T-cell (primary cell): ENCODE results near the gene GIGYF1. TPM values are rescaled to one million over a fixed set of nuclear protein-coding genes. Genes with fewer than 3 reads are reported as not detected.
A peak's percentile ranks its signal among the peaks of the same experiment; 100 is the strongest.

Source experiments
- ATAC-seq, 4 experiments: fragments of 200-7000 bp in 3 of 4; fragments of 150-1000 bp in 1 of 4; cut with Tn5 transposase; replicated peaks in 1 of 4; 1 replicate in 3 of 4; 2 replicates in 1 of 4; pipeline ENCODE4 v1.10.0; 2021; ENCODE audit warnings: moderate library complexity in 3 of 4, mild to moderate bottlenecking in 2 of 4, moderate number of reproducible peaks in 1 of 4
- CTCF ChIA-PET, 2 donors: fragments of 300-600 bp; sonication (Branson Sonifier 250); formaldehyde crosslinking; loops; one replicate each; lab custom pipeline; 2022; ENCODE audit warnings: antibody characterized with exemption in 2 of 2; lab: Charles Lee
- POLR2A ChIA-PET, 2 donors: fragments of 300-600 bp; sonication (Branson Sonifier 250); formaldehyde crosslinking; loops; one replicate each; lab custom pipeline; 2022; ENCODE audit warnings: antibody characterized with exemption in 2 of 2; lab: Charles Lee
- DNase-seq, 35 experiments: peaks; one replicate each; pipeline versions ENCODE4 v3.0.0 to v3.0.0-alpha.2; 2013 to 2023
- H3K27ac ChIP-seq: one replicate; pipeline ENCODE4 v1.5.1; 2013; ENCODE audit warnings: low read length
- H3K27me3 ChIP-seq, 2 experiments: replicated peaks in 1 of 2; 1 replicate in 1 of 2; 2 replicates in 1 of 2; pipeline versions ENCODE4 v1.6.1 to v1.7.0; 2013; ENCODE audit warnings: low read length in 1 of 2, mixed read lengths in 1 of 2; ENCODE audit not compliant: control insufficient read depth in 2 of 2, insufficient read depth in 2 of 2; ENCODE audit errors: extremely low read depth in 1 of 2
- H3K36me3 ChIP-seq, 2 donors: 1 replicate in 1 of 2; 2 replicates in 1 of 2; pipeline versions ENCODE4 v1.6.1 to v1.7.0; 2013; ENCODE audit warnings: low read length in 1 of 2; ENCODE audit not compliant: control insufficient read depth in 2 of 2, insufficient read depth in 1 of 2; ENCODE audit errors: extremely low read depth in 1 of 2
- H3K4me1 ChIP-seq, 2 experiments: 1 replicate in 1 of 2; 2 replicates in 1 of 2; pipeline versions ENCODE4 v1.6.1 to v1.7.0; 2013; ENCODE audit warnings: low read length in 2 of 2, mixed read lengths in 1 of 2; ENCODE audit not compliant: insufficient read depth in 2 of 2, control insufficient read depth in 1 of 2; ENCODE audit errors: extremely low read depth in 1 of 2
- H3K4me3 ChIP-seq, 2 donors: 1 replicate in 1 of 2; 2 replicates in 1 of 2; pipeline versions ENCODE4 v1.5.1 to v1.7.0; 2013; ENCODE audit warnings: mild to moderate bottlenecking in 2 of 2, low read length in 1 of 2, moderate library complexity in 1 of 2; ENCODE audit not compliant: control insufficient read depth in 1 of 2; ENCODE audit errors: extremely low read depth in 1 of 2
- H3K9me3 ChIP-seq: 2 replicates; pipeline ENCODE4 v1.7.0; 2013
- H3K27ac Mint-ChIP-seq, 2 donors: one replicate each; pipeline ENCODE4 v1.8.0; 2020 to 2021; ENCODE audit warnings: mild to moderate bottlenecking in 2 of 2, mixed read lengths in 2 of 2
- H3K27me3 Mint-ChIP-seq, 2 donors: one replicate each; pipeline ENCODE4 v1.8.0; 2021 to 2022; ENCODE audit warnings: mixed read lengths in 2 of 2
- H3K36me3 Mint-ChIP-seq: one replicate; pipeline ENCODE4 v1.8.0; 2021; ENCODE audit warnings: mixed read lengths
- H3K4me1 Mint-ChIP-seq, 3 donors: one replicate each; pipeline ENCODE4 v1.8.0; 2020 to 2022; ENCODE audit warnings: mixed read lengths in 3 of 3, mild to moderate bottlenecking in 1 of 3
- H3K4me3 Mint-ChIP-seq, 3 donors: one replicate each; pipeline ENCODE4 v1.8.0; 2020 to 2022; ENCODE audit warnings: mild to moderate bottlenecking in 3 of 3, mixed read lengths in 3 of 3, moderate library complexity in 3 of 3
- H3K9me3 Mint-ChIP-seq, 3 donors: one replicate each; pipeline ENCODE4 v1.8.0; 2020 to 2022; ENCODE audit warnings: mixed read lengths in 3 of 3
- WGBS: methylation state at CpG from one replicate; pipeline ENCODE4 v1.1.5; 2013; ENCODE audit warnings: missing lambda C conversion rate; ENCODE audit not compliant: insufficient coverage; 5-methylcytosine and 5-hydroxymethylcytosine counted together
- total RNA-seq, 35 experiments: library from RNA in 6 of 35; stranded (reverse) in 6 of 35; fragments of 120-200 nt in 1 of 35; gene quantifications; one replicate each; pipeline versions ENCODE4 v1.2.1 to v1.2.4 and lab custom pipeline; 2013 to 2026

GIGYF1 gene
- total RNA-seq, 5 donors from 2014 or later (not counting 1 experiment from before 2014, with no cell fraction given) = 87.7 to 161 (median 124) TPM

DNA sequence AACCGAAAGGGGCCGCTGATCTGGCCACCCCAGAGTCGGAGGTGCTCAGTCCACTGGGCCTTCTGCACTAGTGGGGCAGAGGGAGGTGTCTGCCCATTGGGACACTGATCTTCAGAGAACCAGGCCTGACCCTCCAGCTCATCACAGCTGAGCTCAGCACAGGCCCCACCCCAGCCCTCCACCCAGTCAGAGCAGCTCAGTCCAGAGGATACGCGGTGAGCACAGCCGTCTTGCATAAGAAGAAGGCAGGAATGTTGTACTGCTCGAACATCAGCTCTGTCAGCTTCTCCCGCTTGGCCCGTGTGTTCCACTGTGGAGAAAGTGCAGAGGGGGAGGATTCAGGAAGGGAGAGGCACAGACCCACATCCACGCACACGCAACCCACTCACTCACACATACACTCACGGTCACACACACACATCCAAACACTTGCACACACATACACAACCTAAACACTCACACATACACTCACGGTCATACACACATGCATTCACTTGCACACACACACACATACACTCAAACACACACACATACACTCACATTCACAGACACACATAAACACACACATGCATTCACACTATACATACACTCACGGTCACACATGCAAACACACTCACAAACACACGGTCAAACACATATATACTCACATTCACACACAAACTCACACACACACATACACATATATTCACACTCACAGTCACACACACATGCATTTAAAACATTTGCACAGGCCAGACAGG lies 44.1 kb downstream of the GIGYF1 start:
- no peaks in the 10 kb centered on the region for H3K36me3 Mint-ChIP-seq
- no peaks in the 10 kb centered on the region for H3K36me3 ChIP-seq
- H3K9me3 Mint-ChIP-seq = no peaks in the 10 kb centered on the region

DNA sequence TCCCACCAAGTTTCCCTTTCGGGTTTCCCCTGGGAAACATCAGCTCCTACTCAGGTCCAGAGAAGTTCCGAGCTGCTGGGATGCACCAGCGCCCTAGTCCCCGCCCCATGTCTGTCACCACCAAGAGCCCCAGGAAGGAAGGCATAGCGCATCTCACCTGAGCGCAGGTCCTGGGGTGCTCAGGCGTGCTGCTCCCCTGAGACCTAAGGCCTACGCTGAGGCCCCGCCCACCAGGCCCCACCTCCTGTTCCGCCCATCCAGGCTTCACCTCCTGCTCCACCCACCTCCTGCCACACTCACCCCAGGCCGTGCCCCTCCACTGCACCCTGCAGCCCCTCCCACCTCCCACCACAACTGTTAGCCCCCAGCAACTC lies 51.5 kb downstream of the GIGYF1 start:
- peaks cover 0 to 40% of the 10 kb centered on the region in 2 experiments for H3K27me3 ChIP-seq
- ChIA-PET CTCF (no interaction called here), POLR2A (interaction anchor here in 1 of 2 donors (0.6 kb wide), 1 partner anchor 147 kb away, joined by 3 read pairs; no protein-coding TSS in a partner anchor)
- DNase-seq (peak in 5 of 35 experiments; percentile 11 to 25 (median 20)), ATAC-seq (peak; percentile 31 to 57 (median 54))
- peaks cover 0 to 3% (median 0%) of the 10 kb centered on the region in 3 donors for H3K4me1 Mint-ChIP-seq
- no peak overlapping the region for H3K4me3 ChIP-seq
- no peaks in the 10 kb centered on the region for H3K36me3 Mint-ChIP-seq
- no peak overlapping the region for H3K4me3 Mint-ChIP-seq
- H3K9me3 Mint-ChIP-seq = no peaks in the 10 kb centered on the region
- H3K4me1 ChIP-seq = peaks cover 0 to 2% of the 10 kb centered on the region in 2 experiments
- no peak overlapping the region for H3K27ac ChIP-seq
- no peaks in the 10 kb centered on the region for H3K9me3 ChIP-seq
- peaks cover 0 to 13% of the 10 kb centered on the region in 2 donors for H3K27me3 Mint-ChIP-seq
- no peaks in the 10 kb centered on the region for H3K36me3 ChIP-seq
- no peak overlapping the region for H3K27ac Mint-ChIP-seq
- 71% methylated on average over 11 of the region's 11 CpGs for WGBS

More for the DNA sequence above, 44.1 kb downstream of the GIGYF1 start:
- ATAC-seq = no peak
- Mint-ChIP-seq H3K4me1 (peaks cover 0 to 2% (median 2%) of the 10 kb centered on the region in 3 donors), H3K27me3 (peaks cover 25 to 43% of the 10 kb centered on the region in 2 donors), H3K27ac (no peak overlapping the region), H3K4me3 (no peak overlapping the region)
- CTCF ChIA-PET = interaction anchor here in 1 of 2 donors (0.5 to 0.6 kb wide), 2 partner anchors 14 to 430 kb away, joined by 3 read pairs; no protein-coding TSS in a partner anchor
- Histone ChIP-seq H3K4me3 (no peak overlapping the region), H3K4me1 (no peaks in the 10 kb centered on the region), H3K27me3 (peaks cover 3 to 74% of the 10 kb centered on the region in 2 experiments), H3K27ac (no peak overlapping the region), H3K9me3 (no peaks in the 10 kb centered on the region)
- DNase-seq = no peak
- POLR2A ChIA-PET = no interaction called here
- 88% methylated on average over 6 of the region's 15 CpGs for WGBS

DNA sequence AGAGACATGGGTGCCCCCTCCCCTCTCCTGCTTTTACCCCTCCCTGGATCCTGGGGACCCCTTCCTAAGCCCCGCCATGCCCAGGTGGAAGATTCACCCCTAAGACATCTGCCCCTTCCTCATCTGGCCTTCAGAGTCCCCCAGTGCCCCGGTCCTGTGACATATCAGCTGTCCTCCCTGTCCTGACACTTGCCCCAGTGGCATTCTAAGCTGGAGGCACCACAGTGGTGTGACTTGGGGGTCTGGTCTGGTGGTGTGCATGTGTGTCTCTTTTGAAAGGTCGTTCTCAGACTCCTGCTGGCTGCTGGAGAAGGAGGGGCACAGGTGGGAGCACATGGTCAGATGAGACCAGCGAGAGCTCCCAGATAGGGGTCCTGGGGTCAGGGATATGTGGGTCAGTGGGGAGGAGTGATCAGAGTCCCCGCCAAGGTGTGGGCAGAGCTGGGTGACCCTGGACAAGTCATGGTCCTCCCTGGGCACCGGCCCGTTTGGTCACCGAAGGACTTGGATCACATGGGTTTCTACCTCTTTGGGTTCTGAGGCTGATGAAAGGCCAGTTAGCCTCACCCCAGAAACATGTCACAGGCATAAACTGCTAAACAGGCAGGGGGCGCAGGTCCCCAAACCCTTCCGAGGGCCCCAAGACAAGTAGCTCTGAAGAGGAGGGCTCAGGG lies 52.1 kb downstream of the GIGYF1 start:
- no peak for ATAC-seq
- 87% methylated on average over 8 of the region's 10 CpGs for WGBS
- peaks cover 0 to 10% of the 10 kb centered on the region in 2 donors for H3K27me3 Mint-ChIP-seq
- ChIA-PET POLR2A (interaction anchor here in 1 of 2 donors (0.6 kb wide), 1 partner anchor 147 kb away, joined by 3 read pairs; no protein-coding TSS in a partner anchor), CTCF (no interaction called here)
- H3K4me3 ChIP-seq = no peak overlapping the region
- DNase-seq = no peak
- H3K9me3 Mint-ChIP-seq = no peaks in the 10 kb centered on the region
- H3K27ac ChIP-seq = no peak overlapping the region
- H3K4me1 ChIP-seq = peaks cover 0 to 2% of the 10 kb centered on the region in 2 experiments
- H3K36me3 Mint-ChIP-seq = no peaks in the 10 kb centered on the region
- H3K27ac Mint-ChIP-seq = no peak overlapping the region
- H3K9me3 ChIP-seq = no peaks in the 10 kb centered on the region
- H3K27me3 ChIP-seq = peaks cover 0 to 34% of the 10 kb centered on the region in 2 experiments
- H3K4me3 Mint-ChIP-seq = no peak overlapping the region
- H3K4me1 Mint-ChIP-seq = peaks cover 0 to 3% (median 0%) of the 10 kb centered on the region in 3 donors
- no peaks in the 10 kb centered on the region for H3K36me3 ChIP-seq

- 78% methylated on average over 5 of the region's 10 CpGs for WGBS
- no peaks in the 10 kb centered on the region for H3K9me3 Mint-ChIP-seq
- Histone ChIP-seq H3K4me3 (no peak within 1 kb of the TSS), H3K36me3 (no peaks in the 10 kb centered on the region), H3K27ac (no peak within 1 kb of the TSS), H3K9me3 (no peaks in the 10 kb centered on the region), H3K4me1 (peaks cover 0 to 2% of the 10 kb centered on the region in 2 experiments), H3K27me3 (peaks cover 0 to 29% of the 10 kb centered on the region in 2 experiments)
- ChIA-PET POLR2A (no interaction called here), CTCF (no interaction called here)
- peaks cover 0 to 10% of the 10 kb centered on the region in 2 donors for H3K27me3 Mint-ChIP-seq
- H3K36me3 Mint-ChIP-seq = peaks cover 3% of the 10 kb centered on the region
- DNase-seq = no peak
- no peak within 1 kb of the TSS for H3K4me3 Mint-ChIP-seq
- no peak for ATAC-seq
- peaks cover 0 to 3% (median 0%) of the 10 kb centered on the region in 3 donors for H3K4me1 Mint-ChIP-seq
- no peak within 1 kb of the TSS for H3K27ac Mint-ChIP-seq
These were observed 52.6 kb downstream of the GIGYF1 start, which contains the start of gene TFR2 for GRCh38 chr7:100641463-100641859. Gene TFR2, minus strand, starts transcription at chr7:100641552. Its CDS starts 43 bp downstream, at chr7:100641509.

DNA sequence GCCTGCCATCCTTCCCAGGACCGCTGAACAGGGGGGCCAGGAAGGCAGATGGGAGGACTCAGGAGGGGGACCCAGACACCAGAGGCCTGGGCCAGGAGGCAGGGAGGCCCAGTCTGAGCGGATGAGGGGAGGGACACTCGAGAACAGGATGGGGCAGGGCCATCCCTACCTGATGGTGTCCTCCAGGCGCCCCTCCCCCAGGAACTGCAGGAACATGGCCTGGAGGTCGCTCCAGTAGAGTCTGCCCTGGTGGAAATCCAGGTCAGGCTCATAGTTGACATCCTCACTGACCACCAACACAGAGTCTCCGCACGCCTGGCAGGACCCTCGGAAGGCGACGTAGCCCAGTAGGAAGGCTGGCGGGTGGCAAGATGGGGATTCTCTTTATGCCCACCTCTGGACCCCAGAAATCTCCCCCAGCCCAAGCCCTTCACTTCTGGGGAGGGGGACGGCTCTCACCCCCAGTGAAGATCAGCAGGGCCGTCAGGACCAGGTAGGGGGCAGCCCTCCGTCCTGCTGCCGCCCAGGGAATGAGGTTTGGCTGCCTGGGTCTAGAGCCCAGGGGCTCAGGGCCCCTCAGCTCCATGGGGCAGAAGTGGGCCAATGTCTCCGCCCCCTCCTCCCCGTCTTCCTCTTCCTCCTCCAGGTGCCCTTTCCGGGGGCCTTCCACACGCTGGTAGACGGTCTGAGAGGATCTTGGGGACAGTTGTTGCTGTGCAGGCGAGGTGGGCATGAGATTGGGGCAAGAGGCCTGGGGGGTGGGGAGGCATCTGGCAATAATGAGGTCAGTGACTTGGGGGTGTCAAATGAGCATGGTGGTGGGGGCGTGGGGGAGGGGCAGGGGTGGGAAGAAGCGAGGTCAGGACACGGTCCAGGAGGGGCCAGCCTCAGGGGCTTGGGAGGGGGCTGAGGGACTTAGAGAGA lies 53.3 kb downstream of the GIGYF1 start:
- CTCF ChIA-PET = no interaction called here
- POLR2A ChIA-PET = no interaction called here
- Mint-ChIP-seq H3K4me3 (no peak overlapping the region), H3K27ac (no peak overlapping the region), H3K9me3 (no peaks in the 10 kb centered on the region), H3K27me3 (peaks cover 0 to 5% of the 10 kb centered on the region in 2 donors), H3K4me1 (peaks cover 0 to 3% (median 0%) of the 10 kb centered on the region in 3 donors), H3K36me3 (peaks cover 3% of the 10 kb centered on the region)
- Histone ChIP-seq H3K36me3 (no peaks in the 10 kb centered on the region), H3K9me3 (no peaks in the 10 kb centered on the region), H3K27me3 (peaks cover 0 to 24% of the 10 kb centered on the region in 2 experiments), H3K27ac (no peak overlapping the region), H3K4me1 (peaks cover 0 to 2% of the 10 kb centered on the region in 2 experiments), H3K4me3 (no peak overlapping the region)
- ATAC-seq (no peak), DNase-seq (no peak)
- WGBS = 92% methylated on average over 12 of the region's 24 CpGs
